ENCODE data around the gene ACE. TPM values are rescaled to one million over a fixed set of nuclear protein-coding genes. Genes with fewer than 3 reads are reported as not detected.

ACE gene
- total RNA-seq, 4 donors from 2014 or later: 4.2 to 20.2 (median 12.0) TPM

GRCh38 chr17:63525190-63525946, 48.5 kb downstream of the ACE start:
- ATAC-seq (ENCODE audit: low FRiP score) (no peak), DNase-seq (ENCODE audit: low spot score) (no peak)
- no peak for TF ChIP-seq CTCF (IDR thresholded peaks at IDR 0.05)

- ATAC-seq (ENCODE audit: low FRiP score) (no peak), DNase-seq (ENCODE audit: low spot score) (no peak)
- no peak for TF ChIP-seq CTCF (IDR thresholded peaks at IDR 0.05)
Measured at GRCh38 chr17:63526861-63527260, 50.0 kb downstream of the ACE start.

GRCh38 chr17:63528183-63528582, 51.3 kb downstream of the ACE start:
- TF ChIP-seq CTCF (IDR thresholded peaks at IDR 0.05): no peak
- ATAC-seq (ENCODE audit: low FRiP score) (no peak), DNase-seq (ENCODE audit: low spot score) (no peak)

GRCh38 chr17:63529711-63530556, 53.1 kb downstream of the ACE start:
- no peak for TF ChIP-seq CTCF (IDR thresholded peaks at IDR 0.05)
- DNase-seq (ENCODE audit: low spot score) (no peak), ATAC-seq (ENCODE audit: low FRiP score) (no peak)

GRCh38 chr17:63530557-63531021, 53.7 kb downstream of the ACE start:
- DNase-seq (ENCODE audit: low spot score) (no peak), ATAC-seq (ENCODE audit: low FRiP score) (no peak)
- TF ChIP-seq CTCF (IDR thresholded peaks at IDR 0.05): no peak

GRCh38 chr17:63531022-63531965, 54.4 kb downstream of the ACE start:
- DNase-seq (ENCODE audit: low spot score): no peak
- TF ChIP-seq CTCF (IDR thresholded peaks at IDR 0.05): no peak
- ATAC-seq (ENCODE audit: low FRiP score): no peak

Measured in omental fat pad (tissue), 4 donors.